ENCODE measurements around the gene PAK1. TPM values are rescaled to one million over a fixed set of nuclear protein-coding genes. Genes with fewer than 3 reads are reported as not detected.
A peak's percentile ranks its signal among the peaks of the same experiment; 100 is the strongest.

PAK1 gene
- polyA plus RNA-seq, 3 donors = 128 to 195 (median 134) TPM

DNA sequence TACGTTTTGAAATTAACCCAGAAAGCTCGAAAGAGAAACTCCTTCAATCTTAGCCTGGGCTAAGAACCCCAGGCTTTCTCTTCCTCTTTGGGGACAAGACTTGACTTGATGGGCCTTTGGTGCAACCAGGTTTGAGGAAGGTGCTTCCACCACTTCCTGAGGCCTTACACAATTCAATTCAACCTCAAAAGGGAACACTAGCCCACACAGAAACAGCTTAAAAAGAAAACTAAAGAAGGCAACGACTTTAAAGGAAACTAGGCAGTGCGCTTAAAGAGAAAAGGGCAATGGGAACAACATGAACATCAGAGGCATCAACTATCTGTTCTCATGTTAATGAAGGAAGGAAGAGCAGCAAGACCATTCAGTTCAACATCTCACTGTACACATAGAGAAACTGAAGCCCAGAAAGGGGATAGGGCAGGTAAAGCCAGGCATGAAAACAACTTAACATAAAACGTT lies 24.8 kb downstream of the PAK1 start:
- peak overlapping the region in 1 of 2 donors; percentile 71 for H3K27ac ChIP-seq (ENCODE audit: low read depth in 1 of 2, low read length in 2 of 2)
- H3K4me1 Mint-ChIP-seq = peaks cover 74% of the 10 kb centered on the region
- 0% methylated on average over 2 of the region's 5 CpGs for WGBS (ENCODE audit: insufficient coverage)

DNA sequence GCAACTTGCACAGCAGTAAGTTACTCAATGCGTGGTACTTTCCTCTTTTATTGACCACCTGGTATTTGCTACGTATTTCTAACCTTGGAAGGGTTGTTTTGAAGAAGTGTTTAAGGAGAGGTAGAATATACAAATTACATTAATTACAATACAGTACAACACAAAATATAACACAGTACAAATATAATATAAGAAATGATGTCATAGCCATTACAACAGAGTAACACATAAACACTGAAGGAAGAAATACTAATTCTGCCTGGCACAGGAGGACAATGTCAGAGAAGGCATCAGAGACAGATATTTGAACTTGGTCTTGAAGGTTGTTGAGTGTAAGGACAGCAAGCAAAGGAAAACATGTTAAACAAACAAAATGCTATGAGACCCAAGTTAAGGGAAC lies 25.6 kb downstream of the PAK1 start:
- no peaks in the 10 kb centered on the region for H3K27me3 ChIP-seq (ENCODE audit: control insufficient read depth in 2 of 2, insufficient read depth in 2 of 2, low read length in 2 of 2)
- peak overlapping the region in 1 of 2 donors; percentile 71 for H3K27ac ChIP-seq (ENCODE audit: low read depth in 1 of 2, low read length in 2 of 2)
- peak overlapping the region; percentile 55 for H3K4me2 ChIP-seq (replicated peaks; ENCODE audit: extremely low read depth, low read length, poor library complexity, severe bottlenecking)
- peaks cover 79 to 82% of the 10 kb centered on the region in 2 donors for H3K4me1 ChIP-seq (ENCODE audit: control insufficient read depth in 1 of 2, insufficient read depth in 2 of 2, low read length in 2 of 2)
- H3K4me3 Mint-ChIP-seq = peak overlapping the region in 1 of 2 donors; percentile 2
- H3K27ac Mint-ChIP-seq = peak overlapping the region; percentile 16 to 96 (median 91)
- no peaks in the 10 kb centered on the region for H3K36me3 Mint-ChIP-seq
- no peak overlapping the region for H3K9ac ChIP-seq (ENCODE audit: insufficient read depth, low read length, poor library complexity, severe bottlenecking)
- WGBS (ENCODE audit: insufficient coverage) = no CpG with 5 or more reads among the region's 2 CpGs
- TF ChIP-seq, protein P1, sequence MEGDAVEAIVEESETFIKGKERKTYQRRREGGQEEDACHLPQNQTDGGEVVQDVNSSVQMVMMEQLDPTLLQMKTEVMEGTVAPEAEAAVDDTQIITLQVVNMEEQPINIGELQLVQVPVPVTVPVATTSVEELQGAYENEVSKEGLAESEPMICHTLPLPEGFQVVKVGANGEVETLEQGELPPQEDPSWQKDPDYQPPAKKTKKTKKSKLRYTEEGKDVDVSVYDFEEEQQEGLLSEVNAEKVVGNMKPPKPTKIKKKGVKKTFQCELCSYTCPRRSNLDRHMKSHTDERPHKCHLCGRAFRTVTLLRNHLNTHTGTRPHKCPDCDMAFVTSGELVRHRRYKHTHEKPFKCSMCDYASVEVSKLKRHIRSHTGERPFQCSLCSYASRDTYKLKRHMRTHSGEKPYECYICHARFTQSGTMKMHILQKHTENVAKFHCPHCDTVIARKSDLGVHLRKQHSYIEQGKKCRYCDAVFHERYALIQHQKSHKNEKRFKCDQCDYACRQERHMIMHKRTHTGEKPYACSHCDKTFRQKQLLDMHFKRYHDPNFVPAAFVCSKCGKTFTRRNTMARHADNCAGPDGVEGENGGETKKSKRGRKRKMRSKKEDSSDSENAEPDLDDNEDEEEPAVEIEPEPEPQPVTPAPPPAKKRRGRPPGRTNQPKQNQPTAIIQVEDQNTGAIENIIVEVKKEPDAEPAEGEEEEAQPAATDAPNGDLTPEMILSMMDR (IDR thresholded peaks at IDR 0.05) = no peak
- peak in 1 of 3 donors; percentile 41 for DNase-seq
- intact Hi-C loops (cut with micrococcal nuclease) = loop anchor here in 1 of 2 donors (5.0 kb wide), 1 partner anchor 36 kb away; no protein-coding TSS in a partner anchor
- H3K79me2 ChIP-seq (ENCODE audit: insufficient read depth, low read length) = peaks cover 14% of the 10 kb centered on the region
- H2AFZ ChIP-seq (ENCODE audit: insufficient read depth, low read depth, low read length, poor library complexity, severe bottlenecking) = no peak overlapping the region
- no peaks in the 10 kb centered on the region for H3K9me3 ChIP-seq (replicated peaks in 1 of 2; ENCODE audit: control insufficient read depth in 1 of 2, insufficient read depth in 1 of 2, low read length in 2 of 2)
- H3K4me1 Mint-ChIP-seq = peaks cover 80% of the 10 kb centered on the region
- no peak overlapping the region for H3K4me3 ChIP-seq (replicated peaks in 1 of 3; ENCODE audit: low read depth in 2 of 3, low read length in 3 of 3)
- peaks cover 0 to 2% (median 0%) of the 10 kb centered on the region in 3 donors for H3K27me3 Mint-ChIP-seq (ENCODE audit: low read depth in 3 of 3)
- H3K9me3 Mint-ChIP-seq = no peaks in the 10 kb centered on the region
- no peaks in the 10 kb centered on the region for H4K20me1 ChIP-seq (ENCODE audit: insufficient read depth, low read length)
- H3K36me3 ChIP-seq (replicated peaks in 1 of 2; ENCODE audit: control insufficient read depth in 1 of 2, insufficient read depth in 2 of 2, low read length in 2 of 2) = no peaks in the 10 kb centered on the region

More for the DNA sequence above, 24.8 kb downstream of the PAK1 start:
- TF ChIP-seq, protein P1 (IDR thresholded peaks at IDR 0.05) = no peak
- no peaks in the 10 kb centered on the region for H3K27me3 ChIP-seq (ENCODE audit: control insufficient read depth in 2 of 2, insufficient read depth in 2 of 2, low read length in 2 of 2)
- H3K4me2 ChIP-seq (replicated peaks; ENCODE audit: extremely low read depth, low read length, poor library complexity, severe bottlenecking) = peak overlapping the region; percentile 55
- Mint-ChIP-seq H3K27me3 (ENCODE audit: low read depth in 3 of 3) (peaks cover 0 to 2% (median 0%) of the 10 kb centered on the region in 3 donors), H3K27ac (peak overlapping the region; percentile 85 to 96 (median 91)), H3K36me3 (no peaks in the 10 kb centered on the region), H3K9me3 (no peaks in the 10 kb centered on the region), H3K4me3 (peak overlapping the region; percentile 55 to 82)
- H3K36me3 ChIP-seq (replicated peaks in 1 of 2; ENCODE audit: control insufficient read depth in 1 of 2, insufficient read depth in 2 of 2, low read length in 2 of 2) = no peaks in the 10 kb centered on the region
- no peak overlapping the region for H3K9ac ChIP-seq (ENCODE audit: insufficient read depth, low read length, poor library complexity, severe bottlenecking)
- no peak overlapping the region for H2AFZ ChIP-seq (ENCODE audit: insufficient read depth, low read depth, low read length, poor library complexity, severe bottlenecking)
- H4K20me1 ChIP-seq (ENCODE audit: insufficient read depth, low read length) = no peaks in the 10 kb centered on the region
- H3K9me3 ChIP-seq (replicated peaks in 1 of 2; ENCODE audit: control insufficient read depth in 1 of 2, insufficient read depth in 1 of 2, low read length in 2 of 2) = no peaks in the 10 kb centered on the region
- H3K79me2 ChIP-seq (ENCODE audit: insufficient read depth, low read length) = peaks cover 11% of the 10 kb centered on the region
- intact Hi-C loops (cut with micrococcal nuclease) = loop anchor here in 1 of 2 donors (5.0 kb wide), 1 partner anchor 37 kb away; no protein-coding TSS in a partner anchor
- DNase-seq = peak; percentile 60 to 87 (median 85)
- H3K4me1 ChIP-seq (ENCODE audit: control insufficient read depth in 1 of 2, insufficient read depth in 2 of 2, low read length in 2 of 2) = peaks cover 73 to 75% of the 10 kb centered on the region in 2 donors
- peak overlapping the region in 2 of 3 experiments; percentile 23 to 49 for H3K4me3 ChIP-seq (replicated peaks in 1 of 3; ENCODE audit: low read depth in 2 of 3, low read length in 3 of 3)
